Activated CD4-positive, alpha-beta T cell treated with anti-CD3 and anti-CD28 coated beads for 36 hours (primary cell): ENCODE results near the gene TICAM1. TPM values are rescaled to one million over a fixed set of nuclear protein-coding genes. Genes with fewer than 3 reads are reported as not detected.
A peak's percentile ranks its signal among the peaks of the same experiment; 100 is the strongest.
"Not testable (repeated sequence)": the region's sequence is repeated elsewhere in the genome, so short reads cannot be mapped to it uniquely, and the experiment has no call there.

Experiments
- ATAC-seq: fragments of 200-7000 bp; cut with Tn5 transposase; one replicate; pipeline ENCODE4 v1.10.0; 2021; ENCODE audit warnings: mild to moderate bottlenecking, moderate library complexity
- CTCF ChIA-PET: fragments of 350-600 bp; sonication (Branson Sonifier 250); formaldehyde crosslinking; loops from one replicate; lab custom pipeline; 2021; ENCODE audit warnings: antibody characterized with exemption; lab: Charles Lee
- POLR2A ChIA-PET: fragments of 350-600 bp; sonication (Branson Sonifier 250); formaldehyde crosslinking; loops from one replicate; lab custom pipeline; 2021; ENCODE audit warnings: antibody characterized with exemption, inconsistent platforms; lab: Charles Lee
- DNase-seq: peaks from one replicate; pipeline ENCODE4 v3.0.0-alpha.2; 2020
- H3K27ac Mint-ChIP-seq: one replicate; pipeline ENCODE4 v1.8.0; 2021; ENCODE audit warnings: mixed read lengths
- H3K27me3 Mint-ChIP-seq: one replicate; pipeline ENCODE4 v1.8.0; 2021; ENCODE audit warnings: mixed read lengths
- H3K36me3 Mint-ChIP-seq: one replicate; pipeline ENCODE4 v1.8.0; 2021; ENCODE audit warnings: low read depth, mixed read lengths
- H3K4me1 Mint-ChIP-seq: one replicate; pipeline ENCODE4 v1.8.0; 2021; ENCODE audit warnings: mixed read lengths
- H3K4me3 Mint-ChIP-seq: one replicate; pipeline ENCODE4 v1.8.0; 2021; ENCODE audit warnings: mild to moderate bottlenecking, moderate library complexity, mixed read lengths
- H3K9me3 Mint-ChIP-seq: one replicate; pipeline ENCODE4 v1.8.0; 2021; ENCODE audit warnings: low read depth, mixed read lengths
- intact Hi-C, 2 experiments: fragments of 100-400 bp; cut with DNase I in 1 of 2; cut with micrococcal nuclease in 1 of 2; formaldehyde crosslinking; loops; one replicate each; pipeline versions ENCODE4 v1.14.2 to v1.15.1; 2022 to 2024; cut with DNase I, micrococcal nuclease
- total RNA-seq, 2 experiments: library from RNA; stranded (reverse); gene quantifications; one replicate each; pipeline ENCODE4 v1.2.3, GENCODE V29; 2021

Gene TICAM1
- total RNA-seq, 2 experiments from 2014 or later, result 23.4 to 24.1 TPM

DNA sequence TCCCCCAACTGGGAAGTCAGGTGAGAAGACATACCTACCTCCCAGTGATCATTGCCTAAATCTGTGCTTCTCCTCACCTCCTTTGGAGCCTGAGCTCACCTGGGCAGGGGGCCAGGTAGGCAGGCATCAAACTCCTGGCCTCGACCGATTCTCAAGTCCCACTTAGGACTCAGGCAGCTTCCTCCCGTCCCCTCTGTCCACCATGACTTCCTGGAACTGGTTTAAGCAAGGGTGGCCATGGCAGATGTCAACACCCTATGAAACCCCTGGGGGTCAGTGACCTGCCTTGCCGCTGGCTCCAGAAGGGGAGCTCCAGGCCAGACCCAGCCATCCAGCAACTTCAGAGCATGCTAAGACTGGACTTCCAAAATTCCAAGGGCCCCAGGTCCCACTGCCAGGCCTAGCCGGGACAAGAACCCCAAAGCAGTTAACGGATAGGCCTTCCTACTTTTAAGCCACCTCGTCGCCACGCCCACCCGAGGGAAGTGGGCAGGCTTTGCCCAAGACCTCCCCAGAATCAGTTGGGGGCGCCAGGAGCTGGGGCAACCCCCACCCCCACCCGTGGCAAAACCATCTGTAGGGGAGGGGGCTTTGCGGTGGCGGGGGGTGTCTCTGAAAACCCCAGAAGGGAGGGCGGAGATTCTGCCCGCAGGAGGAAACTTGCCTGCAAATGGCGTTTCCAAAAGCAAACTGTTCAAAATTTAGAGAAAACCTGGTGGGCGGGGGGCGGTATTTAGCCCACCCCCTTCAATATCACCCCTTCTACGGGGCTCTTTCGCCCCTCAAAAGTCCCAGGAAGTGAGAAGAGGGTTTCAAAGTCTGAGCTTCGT is 35.3 kb upstream of the TICAM1 start:
- intact Hi-C loops, result loop anchor here in 1 of 2 experiments (1.0 to 2.0 kb wide), 9 partner anchors 36 to 1038 kb away; partner anchors contain the start of genes FEM1A, HDGFL2, MYDGF and TICAM1
- no peaks in the 10 kb centered on the region for H3K9me3 Mint-ChIP-seq

GRCh38 chr19:4861147-4861546 is 29.6 kb upstream of the TICAM1 start:
- Mint-ChIP-seq H3K4me1 (peaks cover 3% of the 10 kb centered on the region), H3K4me3 (no peak overlapping the region), H3K9me3 (no peaks in the 10 kb centered on the region), H3K27me3 (no peaks in the 10 kb centered on the region), H3K36me3 (peaks cover 5% of the 10 kb centered on the region), H3K27ac (no peak overlapping the region)
- DNase-seq (no peak), ATAC-seq (no peak)
- POLR2A ChIA-PET, result no interaction called here
- CTCF ChIA-PET, result no interaction called here
- intact Hi-C loops, result no loop called here

More for the DNA sequence above, 35.3 kb upstream of the TICAM1 start:
- peaks cover 20% of the 10 kb centered on the region for H3K4me1 Mint-ChIP-seq
- peaks cover 2% of the 10 kb centered on the region for H3K27me3 Mint-ChIP-seq
- peak overlapping the region; percentile 63 for H3K27ac Mint-ChIP-seq
- DNase-seq (peak; percentile 61), ATAC-seq (no peak)
- CTCF ChIA-PET, result interaction anchor here (0.5 to 2.4 kb wide), 8 partner anchors 8 to 183 kb away, joined by 3 to 10 read pairs (median 4); partner anchors contain the start of gene FEM1A
- H3K36me3 Mint-ChIP-seq, result no peaks in the 10 kb centered on the region
- peak overlapping the region; percentile 73 for H3K4me3 Mint-ChIP-seq
- POLR2A ChIA-PET, result interaction anchor here (1.3 kb wide), 1 partner anchor 102 kb away, joined by 4 read pairs; the partner anchor contains the start of gene KDM4B

DNA sequence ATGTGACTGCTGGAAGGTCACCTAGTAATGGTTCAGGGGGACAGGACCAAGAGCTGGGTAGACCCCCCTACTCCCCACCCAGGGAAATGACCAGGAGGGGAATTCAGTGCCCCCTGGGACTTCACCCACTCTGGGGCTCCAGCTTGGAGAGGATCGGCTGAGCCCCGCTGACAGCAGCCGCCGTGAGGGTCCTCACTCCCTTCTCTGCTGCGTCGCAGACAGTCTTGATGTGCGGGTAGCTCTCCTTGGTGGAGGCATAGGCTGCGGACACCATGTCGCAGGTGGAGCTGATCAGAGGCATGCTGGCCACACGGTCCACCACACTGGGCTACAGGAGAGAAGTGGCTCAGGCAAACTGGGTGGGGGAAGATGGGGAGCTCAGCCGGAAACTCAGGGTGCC is 28.2 kb upstream of the TICAM1 start:
- H3K27me3 Mint-ChIP-seq, result no peaks in the 10 kb centered on the region
- intact Hi-C loops, result no loop called here
- POLR2A ChIA-PET, result no interaction called here
- CTCF ChIA-PET, result no interaction called here
- no peak overlapping the region for H3K4me3 Mint-ChIP-seq
- H3K36me3 Mint-ChIP-seq, result peaks cover 5% of the 10 kb centered on the region
- H3K27ac Mint-ChIP-seq, result no peak overlapping the region
- no peaks in the 10 kb centered on the region for H3K9me3 Mint-ChIP-seq
- ATAC-seq (no peak), DNase-seq (no peak)
- peaks cover 3% of the 10 kb centered on the region for H3K4me1 Mint-ChIP-seq

DNA sequence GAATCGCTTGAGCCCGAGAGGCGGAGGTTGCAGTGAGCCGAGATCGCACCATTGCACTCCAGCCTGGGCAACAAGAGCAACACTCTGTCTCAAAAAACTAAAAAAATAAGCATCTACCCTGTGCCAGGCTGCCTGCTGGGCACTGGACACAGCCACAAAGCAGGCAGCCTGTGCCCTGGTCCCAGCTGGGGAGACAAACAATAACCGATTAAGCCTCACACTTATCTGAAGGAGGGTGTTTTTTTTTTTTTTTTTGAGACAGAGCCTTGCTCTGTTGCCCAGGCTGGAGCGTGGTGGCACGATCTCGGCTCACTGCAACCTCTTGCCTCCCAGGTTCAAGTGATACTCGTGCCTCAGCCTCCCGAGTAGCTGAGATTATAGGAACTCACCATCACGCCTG is 25.0 kb upstream of the TICAM1 start:
- DNase-seq, H3K4me3 Mint-ChIP-seq, POLR2A ChIA-PET, H3K4me1 Mint-ChIP-seq, ATAC-seq, intact Hi-C loops, H3K36me3 Mint-ChIP-seq, H3K27me3 Mint-ChIP-seq, H3K9me3 Mint-ChIP-seq, H3K27ac Mint-ChIP-seq: not testable (repeated sequence)
- CTCF ChIA-PET, result interaction anchor here (10.7 kb wide), 1 partner anchor 47 kb away, joined by 210 read pairs; no protein-coding TSS in a partner anchor

DNA sequence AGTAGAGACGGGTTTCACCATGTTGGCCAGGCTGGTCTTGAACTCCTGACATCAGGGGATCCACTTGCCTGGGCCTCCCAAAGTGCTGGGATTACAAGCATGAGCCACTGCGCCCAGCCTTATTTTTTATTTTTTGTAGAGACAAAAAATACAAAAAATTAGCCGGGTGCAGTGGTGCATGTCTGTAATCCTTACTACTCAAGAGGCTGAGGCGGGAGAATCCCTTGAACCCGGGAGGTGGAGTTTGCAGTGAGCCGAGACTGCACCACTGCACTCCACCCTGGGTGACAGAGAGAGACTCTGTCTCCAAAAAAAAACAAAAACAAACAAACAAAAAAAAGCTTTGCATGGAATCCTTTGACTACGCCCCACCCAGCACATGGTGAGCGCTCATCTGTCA is 22.0 kb upstream of the TICAM1 start:
- CTCF ChIA-PET, result interaction anchor here (0.6 to 10.7 kb wide), 7 partner anchors 13 to 354 kb away, joined by 3 to 210 read pairs (median 3); partner anchors contain the start of genes FEM1A and PLIN3
- ATAC-seq, DNase-seq, H3K36me3 Mint-ChIP-seq, H3K27me3 Mint-ChIP-seq, intact Hi-C loops, H3K4me1 Mint-ChIP-seq, H3K4me3 Mint-ChIP-seq, POLR2A ChIA-PET, H3K9me3 Mint-ChIP-seq, H3K27ac Mint-ChIP-seq: not testable (repeated sequence)

GRCh38 chr19:4852484-4852883 is 21.0 kb upstream of the TICAM1 start:
- POLR2A ChIA-PET, result no interaction called here

GRCh38 chr19:4851551-4852290 is 20.2 kb upstream of the TICAM1 start:
- peaks cover 5% of the 10 kb centered on the region for H3K36me3 Mint-ChIP-seq
- ATAC-seq (peak; percentile 89), DNase-seq (peak; percentile 86)
- ChIA-PET CTCF (interaction anchor here (0.6 to 10.7 kb wide), 16 partner anchors 11 to 714 kb away, joined by 3 to 210 read pairs (median 4); partner anchors contain the start of genes ARRDC5, FEM1A and PLIN3), POLR2A (interaction anchor here (0.6 to 1.0 kb wide), 2 partner anchors 42 to 682 kb away, joined by 3 to 6 read pairs; no protein-coding TSS in a partner anchor)
- no peak overlapping the region for H3K27ac Mint-ChIP-seq
- no peaks in the 10 kb centered on the region for H3K9me3 Mint-ChIP-seq
- no peak overlapping the region for H3K4me3 Mint-ChIP-seq
- intact Hi-C loops, result loop anchor here (1.0 kb wide), 1 partner anchor 42 kb away; no protein-coding TSS in a partner anchor
- H3K4me1 Mint-ChIP-seq, result peaks cover 2% of the 10 kb centered on the region
- no peaks in the 10 kb centered on the region for H3K27me3 Mint-ChIP-seq

More at GRCh38 chr19:4852484-4852883, 21.0 kb upstream of the TICAM1 start:
- CTCF ChIA-PET, result interaction anchor here (0.7 to 10.7 kb wide), 6 partner anchors 11 to 713 kb away, joined by 3 to 210 read pairs (median 6); partner anchors contain the start of genes ARRDC5, FEM1A and PLIN3
- no peaks in the 10 kb centered on the region for H3K27me3 Mint-ChIP-seq
- ATAC-seq (no peak), DNase-seq (no peak)
- H3K4me1 Mint-ChIP-seq, result peaks cover 2% of the 10 kb centered on the region
- no peak overlapping the region for H3K4me3 Mint-ChIP-seq
- intact Hi-C loops, result no loop called here
- no peak overlapping the region for H3K27ac Mint-ChIP-seq
- H3K9me3 Mint-ChIP-seq, result no peaks in the 10 kb centered on the region
- peaks cover 5% of the 10 kb centered on the region for H3K36me3 Mint-ChIP-seq

DNA sequence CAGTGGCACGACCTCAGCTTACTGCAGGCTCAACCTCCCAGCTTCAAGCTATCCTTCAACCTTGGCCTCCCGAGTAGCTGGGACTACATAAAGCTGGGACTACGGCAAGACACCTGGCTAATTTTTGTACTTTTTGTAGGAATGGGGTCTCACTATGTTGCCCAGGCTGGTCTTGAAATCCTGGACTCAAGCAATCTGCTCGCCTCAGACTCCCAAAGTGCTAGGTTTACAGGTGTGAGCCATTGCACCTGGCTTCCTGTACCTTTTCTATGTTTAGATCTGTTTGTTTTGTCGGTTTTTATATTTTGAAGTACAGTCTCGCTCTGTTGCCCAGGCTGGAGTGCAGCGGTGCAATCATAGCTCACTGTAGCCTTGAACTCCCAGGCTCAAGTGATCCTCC is 17.5 kb upstream of the TICAM1 start:
- POLR2A ChIA-PET, result interaction anchor here (0.6 kb wide), 1 partner anchor 55 kb away, joined by 3 read pairs; no protein-coding TSS in a partner anchor
- ATAC-seq, result no peak
- H3K4me1 Mint-ChIP-seq, result peaks cover 2% of the 10 kb centered on the region
- H3K36me3 Mint-ChIP-seq, result peaks cover 7% of the 10 kb centered on the region
- no peak overlapping the region for H3K27ac Mint-ChIP-seq
- no peak for DNase-seq
- H3K9me3 Mint-ChIP-seq, result no peaks in the 10 kb centered on the region
- intact Hi-C loops, result no loop called here
- H3K27me3 Mint-ChIP-seq, result no peaks in the 10 kb centered on the region
- CTCF ChIA-PET, result interaction anchor here (0.6 to 10.7 kb wide), 3 partner anchors 25 to 301 kb away, joined by 3 to 210 read pairs (median 5); no protein-coding TSS in a partner anchor
- no peak overlapping the region for H3K4me3 Mint-ChIP-seq

DNA sequence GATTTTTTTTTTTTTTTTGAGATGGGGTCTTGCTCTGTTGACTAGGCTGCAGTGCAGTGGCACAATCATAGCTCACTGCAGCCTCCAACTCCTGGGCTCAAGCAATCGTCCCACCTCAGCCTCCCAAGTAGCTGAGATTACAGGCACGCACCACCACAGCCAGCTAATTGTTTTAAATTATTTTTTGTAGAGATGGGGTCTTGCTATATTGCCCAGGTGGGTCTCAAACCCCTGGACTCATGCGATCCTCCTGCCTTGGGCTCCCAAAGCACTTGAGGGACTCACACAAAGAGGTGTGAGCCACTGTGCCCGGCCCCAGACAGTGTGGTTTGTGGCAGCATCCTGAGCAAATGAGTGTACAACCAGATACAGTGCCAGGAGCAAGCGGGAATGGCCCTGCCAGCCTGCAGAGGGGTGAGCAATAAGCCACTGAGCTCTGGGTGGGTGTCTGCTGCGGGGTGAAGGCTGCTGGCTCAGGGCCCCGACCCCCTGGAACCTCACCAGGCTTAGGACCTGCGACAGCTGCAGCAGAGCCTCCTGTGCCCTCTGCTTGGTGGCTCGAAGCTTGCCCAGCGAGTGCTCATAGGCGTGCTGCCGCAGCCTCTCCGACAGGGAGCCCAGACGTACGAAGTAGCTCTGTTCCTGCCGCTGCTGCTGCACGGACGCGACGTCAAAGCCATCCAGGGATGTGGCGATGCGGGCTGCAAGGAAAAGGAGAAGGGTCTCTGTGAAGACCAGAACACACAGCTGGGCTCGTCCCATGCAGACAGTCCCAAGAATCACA is 15.9 kb upstream of the TICAM1 start:
- H3K4me3 Mint-ChIP-seq, result no peak overlapping the region
- DNase-seq (no peak), ATAC-seq (no peak)
- CTCF ChIA-PET, result interaction anchor here (0.8 to 10.7 kb wide), 2 partner anchors 38 to 56 kb away, joined by 3 to 210 read pairs; no protein-coding TSS in a partner anchor
- no peaks in the 10 kb centered on the region for H3K27me3 Mint-ChIP-seq
- no peaks in the 10 kb centered on the region for H3K9me3 Mint-ChIP-seq
- intact Hi-C loops, result no loop called here
- no peak overlapping the region for H3K27ac Mint-ChIP-seq
- H3K36me3 Mint-ChIP-seq, result peaks cover 10% of the 10 kb centered on the region
- POLR2A ChIA-PET, result no interaction called here
- peaks cover 2% of the 10 kb centered on the region for H3K4me1 Mint-ChIP-seq

GRCh38 chr19:4845975-4846374 is 14.5 kb upstream of the TICAM1 start:
- H3K36me3 Mint-ChIP-seq, H3K27ac Mint-ChIP-seq, intact Hi-C loops, ATAC-seq, H3K9me3 Mint-ChIP-seq, POLR2A ChIA-PET, H3K4me1 Mint-ChIP-seq, H3K27me3 Mint-ChIP-seq, DNase-seq, H3K4me3 Mint-ChIP-seq: not testable (repeated sequence)
- CTCF ChIA-PET, result interaction anchor here (0.6 to 10.7 kb wide), 4 partner anchors 37 to 1183 kb away, joined by 3 to 210 read pairs (median 3); no protein-coding TSS in a partner anchor
